Hematopoietic multipotent progenitor cell treated with erythropoietin and hydrocortisone succinate and interleukin-3 and kit ligand, for 8 days (in vitro differentiated cells): ENCODE measurements around the gene TSEN54.

Experiments used
- DNase-seq: peaks from one replicate; pipeline ENCODE4 v3.0.0-alpha.2; 2015

TSEN54 gene

GRCh38 chr17:75488693-75489510 lies 27.4 kb upstream of the TSEN54 start:
- no peak for DNase-seq

GRCh38 chr17:75489511-75489955 lies 26.8 kb upstream of the TSEN54 start:
- DNase-seq: no peak

GRCh38 chr17:75490173-75490743 lies 26.1 kb upstream of the TSEN54 start:
- DNase-seq: no peak

- no peak for DNase-seq
These were observed 25.2 kb upstream of the TSEN54 start for GRCh38 chr17:75490953-75491649.

GRCh38 chr17:75491680-75492079 lies 24.6 kb upstream of the TSEN54 start:
- DNase-seq: no peak

GRCh38 chr17:75492555-75493168 lies 23.7 kb upstream of the TSEN54 start:
- no peak for DNase-seq

- no peak for DNase-seq
These were observed 22.7 kb upstream of the TSEN54 start for GRCh38 chr17:75493476-75494129.

GRCh38 chr17:75494326-75494877 lies 21.9 kb upstream of the TSEN54 start:
- DNase-seq: no peak

GRCh38 chr17:75496005-75496404 lies 20.3 kb upstream of the TSEN54 start:
- DNase-seq: no peak

- DNase-seq: no peak
These were observed 18.1 kb upstream of the TSEN54 start for GRCh38 chr17:75498039-75498725.

GRCh38 chr17:75498726-75499213 lies 17.6 kb upstream of the TSEN54 start:
- no peak for DNase-seq

- no peak for DNase-seq
These were observed 16.9 kb upstream of the TSEN54 start for GRCh38 chr17:75499313-75500022.

GRCh38 chr17:75500419-75501216 lies 15.7 kb upstream of the TSEN54 start:
- no peak for DNase-seq

- DNase-seq: no peak
These were observed 14.8 kb upstream of the TSEN54 start for GRCh38 chr17:75501378-75502071.

GRCh38 chr17:75502072-75502720 lies 14.1 kb upstream of the TSEN54 start:
- DNase-seq: no peak

- no peak for DNase-seq
These were observed 13.5 kb upstream of the TSEN54 start for GRCh38 chr17:75502721-75503329.

- no peak for DNase-seq
These were observed 12.9 kb upstream of the TSEN54 start for GRCh38 chr17:75503337-75503950.

- DNase-seq: no peak
These were observed 12.4 kb upstream of the TSEN54 start for GRCh38 chr17:75503976-75504346.
